DOHH2 (cell line): ENCODE results near the gene USP12.

Experiments
- H3F3A ChIP-seq: fragments of 200-600 bp; sonication (generic), shearing (Covaris generic); 2 replicates; pipeline ENCODE4 v1.6.0; 2016; ENCODE audit warnings: antibody characterized with exemption, mild to moderate bottlenecking; ENCODE audit not compliant: control insufficient read depth, insufficient read depth
- H3K27ac ChIP-seq: fragments of 200-600 bp; sonication (generic); 2 replicates; pipeline ENCODE4 v1.5.1; 2014; ENCODE audit warnings: low read depth, mild to moderate bottlenecking, low read length, moderate library complexity
- H3K27me3 ChIP-seq: fragments of 200-600 bp; sonication (generic); 2 replicates; pipeline ENCODE4 v1.6.1; 2014; ENCODE audit warnings: mild to moderate bottlenecking, low read length, mixed read lengths; ENCODE audit not compliant: control insufficient read depth
- H3K36me3 ChIP-seq: fragments of 200-600 bp; sonication (generic); 2 replicates; pipeline ENCODE4 v1.6.1; 2014; ENCODE audit warnings: mild to moderate bottlenecking, low read length, moderate library complexity, mixed read lengths; ENCODE audit not compliant: control insufficient read depth
- H3K4me1 ChIP-seq: fragments of 200-600 bp; sonication (generic); 2 replicates; pipeline ENCODE4 v1.6.1; 2014; ENCODE audit warnings: mild to moderate bottlenecking, low read length, mixed read lengths; ENCODE audit not compliant: control insufficient read depth
- H3K4me2 ChIP-seq: fragments of 200-600 bp; sonication (generic); 2 replicates; pipeline ENCODE4 v1.6.0; 2014; ENCODE audit warnings: mild to moderate bottlenecking, low read length, moderate library complexity
- H3K4me3 ChIP-seq: fragments of 200-600 bp; sonication (generic); 2 replicates; pipeline ENCODE4 v1.5.1; 2014; ENCODE audit warnings: mild to moderate bottlenecking, low read length, mixed read lengths
- H3K79me2 ChIP-seq: fragments of 200-600 bp; sonication (generic); 2 replicates; pipeline ENCODE4 v1.6.1; 2014; ENCODE audit warnings: mild to moderate bottlenecking, low read length, mixed read lengths; ENCODE audit not compliant: control insufficient read depth
- H3K9me2 ChIP-seq: fragments of 200-600 bp; sonication (generic); replicated peaks from 2 replicates; pipeline ENCODE4 v1.6.1; 2014; ENCODE audit warnings: mild to moderate bottlenecking, low read length, mixed read lengths; ENCODE audit not compliant: control insufficient read depth
- H3K9me3 ChIP-seq: fragments of 200-600 bp; sonication (generic); 2 replicates; pipeline ENCODE4 v1.6.1; 2014; ENCODE audit warnings: antibody characterized with exemption, low read length, mixed read lengths; ENCODE audit not compliant: control insufficient read depth, insufficient read depth
- H4K20me1 ChIP-seq: fragments of 200-600 bp; sonication (generic); 2 replicates; pipeline ENCODE4 v1.6.0; 2014; ENCODE audit warnings: low read depth, mild to moderate bottlenecking, antibody characterized with exemption, low read length, moderate library complexity; ENCODE audit not compliant: control insufficient read depth, insufficient read depth
- EZH2phosphoT487 ChIP-seq: fragments of 200-600 bp; sonication (generic); IDR thresholded peaks from 2 replicates; pipeline ENCODE4 v1.6.1; 2017; ENCODE audit warnings: borderline replicate concordance, mild to moderate bottlenecking, antibody characterized with exemption, low read length, moderate library complexity, mixed read lengths
- TF ChIP-seq, protein P1 (sequence below): fragments of 200-600 bp; sonication (generic); IDR thresholded peaks from one replicate; pipeline ENCODE4 v1.5.1; 2014; ENCODE audit warnings: antibody characterized with exemption, mild to moderate bottlenecking, low read depth, low read length; ENCODE audit not compliant: poor library complexity, severe bottlenecking

Gene USP12

DNA sequence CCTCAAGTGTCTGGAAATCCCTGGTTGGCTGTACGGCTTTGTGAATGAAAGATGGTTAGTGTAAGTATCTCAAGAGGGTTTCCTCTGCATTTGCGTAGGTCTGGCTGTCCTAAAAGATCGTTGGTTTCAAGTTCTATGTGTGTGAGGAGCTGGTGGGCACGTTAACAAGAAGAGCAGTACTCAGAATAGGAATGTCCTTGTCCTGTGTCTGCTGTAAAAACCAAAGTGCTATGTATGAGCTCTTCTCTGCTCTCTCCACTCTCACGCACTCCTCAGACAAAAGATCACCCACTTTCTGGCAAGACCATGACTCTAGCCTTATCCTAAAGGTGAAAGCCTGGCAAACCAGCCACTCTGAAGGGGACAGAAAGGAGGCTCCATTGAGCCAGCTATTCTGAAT, 39.1 kb downstream of the USP12 start:
- Histone ChIP-seq H3K4me1 (peaks cover 16% of the 10 kb centered on the region), H3K9me2 (no peaks in the 10 kb centered on the region), H3F3A (no peaks in the 10 kb centered on the region), H3K36me3 (0 out of 2 replicates have a peak, but pooled peaks cover 5% of the 10 kb centered on the region), H3K27me3 (no peaks in the 10 kb centered on the region), H3K9me3 (no peaks in the 10 kb centered on the region; the same call in 1 of the 2 replicates), H4K20me1 (peaks cover 2% of the 10 kb centered on the region; the same call in 1 of the 2 replicates), H3K27ac (no peak overlapping the region), H3K79me2 (peaks cover 97% of the 10 kb centered on the region), H3K4me3 (no peak overlapping the region), H3K4me2 (no peak overlapping the region)
- TF ChIP-seq, protein P1, sequence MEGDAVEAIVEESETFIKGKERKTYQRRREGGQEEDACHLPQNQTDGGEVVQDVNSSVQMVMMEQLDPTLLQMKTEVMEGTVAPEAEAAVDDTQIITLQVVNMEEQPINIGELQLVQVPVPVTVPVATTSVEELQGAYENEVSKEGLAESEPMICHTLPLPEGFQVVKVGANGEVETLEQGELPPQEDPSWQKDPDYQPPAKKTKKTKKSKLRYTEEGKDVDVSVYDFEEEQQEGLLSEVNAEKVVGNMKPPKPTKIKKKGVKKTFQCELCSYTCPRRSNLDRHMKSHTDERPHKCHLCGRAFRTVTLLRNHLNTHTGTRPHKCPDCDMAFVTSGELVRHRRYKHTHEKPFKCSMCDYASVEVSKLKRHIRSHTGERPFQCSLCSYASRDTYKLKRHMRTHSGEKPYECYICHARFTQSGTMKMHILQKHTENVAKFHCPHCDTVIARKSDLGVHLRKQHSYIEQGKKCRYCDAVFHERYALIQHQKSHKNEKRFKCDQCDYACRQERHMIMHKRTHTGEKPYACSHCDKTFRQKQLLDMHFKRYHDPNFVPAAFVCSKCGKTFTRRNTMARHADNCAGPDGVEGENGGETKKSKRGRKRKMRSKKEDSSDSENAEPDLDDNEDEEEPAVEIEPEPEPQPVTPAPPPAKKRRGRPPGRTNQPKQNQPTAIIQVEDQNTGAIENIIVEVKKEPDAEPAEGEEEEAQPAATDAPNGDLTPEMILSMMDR, result no peak
- no peak for TF ChIP-seq EZH2phosphoT487

DNA sequence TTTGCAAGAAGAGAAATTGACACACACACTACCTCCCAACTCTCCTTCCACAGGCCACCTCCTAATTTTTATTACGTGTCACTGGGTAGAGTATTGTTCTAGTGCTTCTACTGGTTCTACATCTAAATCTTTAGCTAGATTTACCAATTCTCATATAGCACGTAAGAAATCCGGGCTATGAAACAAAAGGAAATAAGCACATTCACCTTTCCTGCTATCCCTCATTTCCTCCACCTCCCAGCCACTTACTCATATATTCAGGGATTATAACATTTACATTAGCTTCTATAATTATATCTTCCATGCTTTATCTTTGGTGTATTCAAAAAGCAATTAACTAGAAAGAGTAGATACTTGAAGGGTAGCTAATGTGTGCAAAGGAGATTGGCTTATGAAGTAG, 39.7 kb downstream of the USP12 start:
- Histone ChIP-seq H4K20me1 (no peaks in the 10 kb centered on the region), H3K79me2 (peaks cover 97% of the 10 kb centered on the region), H3K27me3 (no peaks in the 10 kb centered on the region), H3K4me3 (no peak overlapping the region), H3K9me2 (no peaks in the 10 kb centered on the region), H3K36me3 (0 out of 2 replicates have a peak, but pooled peaks cover 5% of the 10 kb centered on the region), H3K4me2 (no peak overlapping the region), H3K9me3 (no peaks in the 10 kb centered on the region; the same call in 1 of the 2 replicates), H3K27ac (no peak overlapping the region), H3F3A (no peaks in the 10 kb centered on the region), H3K4me1 (peaks cover 22% of the 10 kb centered on the region)
- no peak for TF ChIP-seq EZH2phosphoT487
- TF ChIP-seq, protein P1, result no peak

DNA sequence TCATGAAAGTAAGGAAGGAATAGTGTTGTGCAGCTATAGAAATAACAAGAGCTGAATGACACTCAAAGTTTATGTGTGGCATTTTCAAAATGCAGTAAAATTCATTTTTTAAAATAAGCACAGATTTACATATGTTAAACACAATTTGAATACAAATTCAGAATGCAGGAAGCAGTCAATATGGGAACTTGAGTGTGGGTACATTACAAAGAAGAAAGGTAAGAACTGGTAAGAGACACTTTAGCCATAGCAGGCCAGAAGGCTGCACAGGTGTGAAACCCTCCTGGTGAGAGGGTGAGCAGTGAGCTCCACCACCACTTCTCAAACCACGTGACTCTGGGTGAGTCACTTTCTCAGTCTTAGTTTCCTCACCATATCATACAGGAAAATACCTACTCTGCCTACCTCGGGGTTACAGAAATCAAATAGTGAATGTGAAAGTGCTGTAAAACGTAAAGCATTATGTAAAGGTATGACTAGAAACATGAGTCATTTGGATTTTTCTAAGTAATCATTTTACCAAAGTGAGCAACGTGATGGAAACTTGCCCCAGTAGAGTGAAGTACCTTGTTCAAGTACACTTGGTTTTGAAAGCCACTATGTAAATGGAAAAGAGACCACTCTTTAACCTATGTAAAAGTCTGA, 40.5 kb downstream of the USP12 start:
- TF ChIP-seq, protein P1, result no peak
- TF ChIP-seq EZH2phosphoT487, result no peak
- H4K20me1 ChIP-seq, result no peaks in the 10 kb centered on the region
- H3K4me2 ChIP-seq, result no peak overlapping the region

More for the DNA sequence above, 40.5 kb downstream of the USP12 start:
- Histone ChIP-seq H3K4me3 (no peak overlapping the region), H3F3A (no peaks in the 10 kb centered on the region), H3K27me3 (no peaks in the 10 kb centered on the region), H3K9me3 (peaks cover 4% of the 10 kb centered on the region; the same call in 1 of the 2 replicates), H3K79me2 (peaks cover 97% of the 10 kb centered on the region), H3K27ac (no peak overlapping the region), H3K36me3 (peaks cover 5% of the 10 kb centered on the region; the same call in 1 of the 2 replicates), H3K4me1 (peaks cover 22% of the 10 kb centered on the region), H3K9me2 (no peaks in the 10 kb centered on the region)
